Thyroid gland (tissue), 4 donors: Measurements from ENCODE around the gene ATP2A3.

ENCODE experiments used
- CTCF ChIP-seq, 6 experiments: fragments of 200-600 bp in 3 of 6; fragments of 450-650 bp in 3 of 6; sonication (generic) in 3 of 6; IDR thresholded peaks; one replicate each; pipeline ENCODE4 v1.5.1; 2016 to 2019; ENCODE audit warnings: antibody characterized with exemption in 6 of 6, mild to moderate bottlenecking in 2 of 6, inconsistent platforms in 1 of 6, moderate library complexity in 1 of 6
- POLR2A ChIP-seq, 2 donors: fragments of 450-650 bp; IDR thresholded peaks; one replicate each; pipeline ENCODE4 v1.6.1; 2017; ENCODE audit warnings: antibody characterized with exemption in 2 of 2, mild to moderate bottlenecking in 2 of 2, moderate library complexity in 1 of 2

GRCh38 chr17:3935825-3936355, 28.3 kb downstream of the ATP2A3 start:
- TF ChIP-seq CTCF (IDR thresholded peaks at IDR 0.05) = no peak
- TF ChIP-seq POLR2A (IDR thresholded peaks at IDR 0.05) = no peak
